Transverse colon (tissue), 4 donors: Measurements from ENCODE around the gene PON1.

Experiments
- EP300 ChIP-seq: sonication (generic); formaldehyde crosslinking; IDR thresholded peaks from one replicate; pipeline ENCODE4 v1.6.1; 2017; ENCODE audit warnings: antibody characterized with exemption, low read depth
- POLR2A ChIP-seq: fragments of 450-650 bp; IDR thresholded peaks from one replicate; pipeline ENCODE4 v1.6.1; 2016; ENCODE audit warnings: antibody characterized with exemption, mild to moderate bottlenecking, moderate library complexity
- POLR2AphosphoS5 ChIP-seq, 3 donors: sonication (generic); formaldehyde crosslinking; IDR thresholded peaks; one replicate each; pipeline ENCODE4 v1.6.1; 2016; ENCODE audit warnings: antibody characterized with exemption in 3 of 3
- TF ChIP-seq, protein P1 (sequence below), 5 experiments: fragments of 200-600 bp in 3 of 5; fragments of 450-650 bp in 2 of 5; sonication (generic) in 3 of 5; IDR thresholded peaks; 1 replicate in 2 of 5; 2 replicates in 3 of 5; pipeline ENCODE4 v1.5.1; 2016 to 2017; ENCODE audit warnings: antibody characterized with exemption in 5 of 5, inconsistent platforms in 3 of 5, mild to moderate bottlenecking in 2 of 5, moderate library complexity in 1 of 5

- TF ChIP-seq, protein P1, sequence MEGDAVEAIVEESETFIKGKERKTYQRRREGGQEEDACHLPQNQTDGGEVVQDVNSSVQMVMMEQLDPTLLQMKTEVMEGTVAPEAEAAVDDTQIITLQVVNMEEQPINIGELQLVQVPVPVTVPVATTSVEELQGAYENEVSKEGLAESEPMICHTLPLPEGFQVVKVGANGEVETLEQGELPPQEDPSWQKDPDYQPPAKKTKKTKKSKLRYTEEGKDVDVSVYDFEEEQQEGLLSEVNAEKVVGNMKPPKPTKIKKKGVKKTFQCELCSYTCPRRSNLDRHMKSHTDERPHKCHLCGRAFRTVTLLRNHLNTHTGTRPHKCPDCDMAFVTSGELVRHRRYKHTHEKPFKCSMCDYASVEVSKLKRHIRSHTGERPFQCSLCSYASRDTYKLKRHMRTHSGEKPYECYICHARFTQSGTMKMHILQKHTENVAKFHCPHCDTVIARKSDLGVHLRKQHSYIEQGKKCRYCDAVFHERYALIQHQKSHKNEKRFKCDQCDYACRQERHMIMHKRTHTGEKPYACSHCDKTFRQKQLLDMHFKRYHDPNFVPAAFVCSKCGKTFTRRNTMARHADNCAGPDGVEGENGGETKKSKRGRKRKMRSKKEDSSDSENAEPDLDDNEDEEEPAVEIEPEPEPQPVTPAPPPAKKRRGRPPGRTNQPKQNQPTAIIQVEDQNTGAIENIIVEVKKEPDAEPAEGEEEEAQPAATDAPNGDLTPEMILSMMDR (IDR thresholded peaks at IDR 0.05) = no peak
- TF ChIP-seq EP300 = no peak
- no peak for TF ChIP-seq POLR2A
- TF ChIP-seq POLR2AphosphoS5 (IDR thresholded peaks at IDR 0.05) = no peak
Measured at GRCh38 chr7:95316588-95316987, 7.7 kb downstream of the PON1 start.
